NCI-H2107 treated with DMSO at 0.1 percent for 48 hours (cell line): ENCODE data around the gene ZNG1F.
"Not testable (repeated sequence)": the region's sequence is repeated elsewhere in the genome, so short reads cannot be mapped to it uniquely, and the experiment has no call there.

ENCODE experiments used
- DNase-seq: peaks from one replicate; lab custom pipeline; 2025; ENCODE audit not compliant: unreplicated experiment; lab: John Stamatoyannopoulos, UW

The ZNG1F gene

GRCh38 chr9:41087157-41087780 lies 101.8 kb downstream of the ZNG1F start:
- DNase-seq: not testable (repeated sequence)

GRCh38 chr9:41086685-41087084 lies 102.4 kb downstream of the ZNG1F start:
- not testable (repeated sequence) for DNase-seq

- DNase-seq: not testable (repeated sequence)
Measured at GRCh38 chr9:41086215-41086614, 102.9 kb downstream of the ZNG1F start.

GRCh38 chr9:41082358-41082757 lies 106.8 kb downstream of the ZNG1F start:
- not testable (repeated sequence) for DNase-seq
